NCI-H187 treated with DMSO at 0.1 percent for 48 hours (cell line): ENCODE results near the gene DDX11.
"Not testable (repeated sequence)": the region's sequence is repeated elsewhere in the genome, so short reads cannot be mapped to it uniquely, and the experiment has no call there.

Experiments used
- DNase-seq: peaks from one replicate; lab custom pipeline; 2025; lab: John Stamatoyannopoulos, UW

DDX11 gene

DNA sequence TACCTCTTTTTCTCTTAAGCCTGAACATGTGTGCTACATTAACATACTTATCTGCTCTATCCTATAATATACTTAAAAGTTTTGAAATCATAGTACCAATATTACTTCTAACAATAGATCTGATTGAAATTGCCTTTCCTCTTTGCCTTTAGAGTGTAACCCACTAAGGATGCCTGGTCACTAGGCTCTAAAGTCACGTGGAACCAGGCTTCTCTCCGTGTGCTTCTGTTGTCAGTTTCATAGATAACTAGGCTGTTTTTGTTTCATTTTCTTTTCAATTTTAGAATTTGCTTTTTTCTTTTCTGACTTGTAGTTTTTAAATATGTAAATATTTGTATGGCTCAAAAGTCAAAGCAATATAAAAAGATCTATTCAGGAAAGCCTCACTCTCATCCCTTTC lies 25.8 kb downstream of the DDX11 start:
- DNase-seq = not testable (repeated sequence)

DNA sequence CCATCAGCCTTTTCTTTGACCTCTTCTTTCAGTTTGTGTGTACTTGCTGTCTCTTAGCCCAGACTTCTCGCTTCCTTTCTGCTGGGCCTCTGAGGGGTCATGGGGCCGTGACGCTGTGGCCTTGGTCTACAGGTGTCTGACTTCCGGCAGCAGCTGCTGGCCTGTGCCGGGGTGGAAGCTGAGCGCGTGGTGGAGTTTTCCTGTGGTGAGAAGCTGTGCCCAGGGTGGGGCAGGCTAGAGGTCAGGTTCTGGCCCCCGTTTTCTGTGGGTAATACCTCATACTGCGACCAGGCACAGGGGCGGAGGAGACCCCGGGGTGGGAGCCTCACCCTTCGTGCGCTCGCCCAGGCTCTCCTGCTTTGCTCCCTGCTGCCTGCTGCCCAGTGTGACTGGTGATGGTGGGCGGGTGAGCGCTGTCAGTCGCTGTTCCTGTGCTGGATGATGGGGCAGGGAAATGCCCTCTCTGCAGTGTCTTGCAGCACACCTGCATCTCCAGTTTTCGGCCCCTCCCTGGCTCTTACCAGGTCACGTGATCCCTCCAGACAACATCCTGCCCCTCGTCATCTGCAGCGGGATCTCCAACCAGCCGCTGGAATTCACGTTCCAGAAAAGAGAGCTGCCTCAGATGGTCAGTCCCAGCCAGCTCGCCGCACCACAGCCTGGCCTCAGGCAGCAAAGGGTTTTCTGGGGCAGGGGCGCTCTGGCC lies 27.0 kb downstream of the DDX11 start:
- not testable (repeated sequence) for DNase-seq

DNA sequence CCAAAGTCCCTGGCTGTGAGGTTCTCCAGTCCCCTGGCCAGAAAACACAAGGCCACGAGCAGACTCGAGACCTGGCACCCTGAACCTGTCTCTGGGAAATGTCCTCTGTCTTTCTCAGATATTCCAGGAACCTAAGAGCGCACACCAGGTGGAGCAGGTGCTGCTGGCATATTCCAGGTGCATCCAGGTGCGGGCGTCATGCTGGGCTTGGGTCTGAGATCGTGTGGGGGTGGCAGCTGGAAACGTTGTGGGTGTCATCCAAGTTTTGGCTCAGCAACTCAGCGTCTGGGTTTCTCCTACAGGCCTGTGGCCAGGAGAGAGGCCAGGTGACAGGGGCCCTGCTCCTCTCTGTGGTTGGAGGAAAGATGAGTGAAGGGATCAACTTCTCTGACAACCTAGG lies 28.5 kb downstream of the DDX11 start:
- DNase-seq = not testable (repeated sequence)

DNA sequence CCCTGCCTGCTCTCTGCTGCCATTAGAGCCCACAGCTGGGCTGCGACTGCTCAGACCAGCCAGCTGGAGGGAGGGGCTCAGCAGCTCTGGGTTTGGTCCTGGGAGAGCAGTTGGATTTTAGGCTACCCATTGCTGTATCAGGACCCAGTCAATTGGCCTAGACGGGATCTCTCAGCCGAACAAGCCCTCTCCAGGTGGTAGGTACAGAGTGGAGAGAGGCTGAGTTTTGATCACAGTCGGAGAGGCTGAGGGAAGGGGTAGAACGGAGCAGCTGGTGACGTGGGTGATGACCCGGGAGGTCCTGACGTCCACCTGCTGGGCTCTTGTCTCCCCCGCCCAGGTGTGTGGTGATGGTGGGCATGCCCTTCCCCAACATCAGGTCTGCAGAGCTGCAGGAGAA lies 28.9 kb downstream of the DDX11 start:
- DNase-seq = not testable (repeated sequence)

DNA sequence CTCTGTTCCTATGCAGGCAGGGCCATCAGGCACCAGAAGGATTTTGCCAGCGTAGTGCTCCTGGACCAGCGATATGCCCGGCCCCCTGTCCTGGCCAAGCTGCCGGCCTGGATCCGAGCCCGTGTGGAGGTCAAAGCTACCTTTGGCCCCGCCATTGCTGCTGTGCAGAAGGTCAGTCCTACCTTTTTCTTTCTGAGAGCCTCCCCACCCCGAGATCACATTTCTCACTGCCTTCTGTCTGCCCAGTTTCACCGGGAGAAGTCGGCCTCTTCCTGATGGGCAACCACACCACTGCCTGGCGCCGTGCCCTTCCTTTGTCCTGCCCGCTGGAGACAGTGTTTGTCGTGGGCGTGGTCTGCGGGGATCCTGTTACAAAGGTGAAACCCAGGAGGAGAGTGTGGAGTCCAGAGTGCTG lies 29.9 kb downstream of the DDX11 start:
- not testable (repeated sequence) for DNase-seq

DNA sequence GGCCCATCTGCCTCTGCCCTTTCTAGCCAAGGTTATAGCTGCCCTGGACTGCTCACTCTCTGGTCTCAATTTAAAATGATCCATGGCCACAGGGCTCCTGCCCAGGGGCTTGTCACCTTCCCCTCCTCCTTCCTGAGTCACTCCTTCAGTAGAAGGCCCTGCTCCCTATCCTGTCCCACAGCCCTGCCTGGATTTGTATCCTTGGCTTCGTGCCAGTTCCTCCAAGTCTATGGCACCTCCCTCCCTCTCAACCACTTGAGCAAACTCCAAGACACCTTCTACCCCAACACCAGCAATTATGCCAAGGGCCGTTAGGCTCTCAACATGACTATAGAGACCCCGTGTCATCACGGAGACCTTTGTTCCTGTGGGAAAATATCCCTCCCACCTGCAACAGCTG lies 30.6 kb downstream of the DDX11 start:
- not testable (repeated sequence) for DNase-seq

DNA sequence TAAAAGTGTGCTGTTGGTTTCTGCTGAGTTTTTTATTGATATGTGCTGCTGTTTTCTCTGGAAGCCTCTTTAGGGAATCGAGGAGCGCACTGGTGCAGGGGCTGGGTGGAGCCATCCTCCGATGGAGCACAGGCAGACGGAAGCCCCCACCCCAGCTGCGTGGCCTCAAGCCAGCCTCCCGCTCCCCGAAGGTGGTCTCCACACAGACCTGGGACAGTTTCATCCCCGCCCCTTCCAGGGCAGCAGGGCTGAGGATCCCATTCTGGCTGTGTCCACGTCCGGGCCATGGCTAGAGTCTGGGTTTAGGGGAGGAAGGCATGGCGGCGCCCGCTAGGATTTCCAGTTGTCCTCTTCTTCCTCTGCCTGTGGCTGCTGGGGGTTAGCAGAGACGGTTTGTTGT lies 31.1 kb downstream of the DDX11 start:
- DNase-seq = not testable (repeated sequence)

DNA sequence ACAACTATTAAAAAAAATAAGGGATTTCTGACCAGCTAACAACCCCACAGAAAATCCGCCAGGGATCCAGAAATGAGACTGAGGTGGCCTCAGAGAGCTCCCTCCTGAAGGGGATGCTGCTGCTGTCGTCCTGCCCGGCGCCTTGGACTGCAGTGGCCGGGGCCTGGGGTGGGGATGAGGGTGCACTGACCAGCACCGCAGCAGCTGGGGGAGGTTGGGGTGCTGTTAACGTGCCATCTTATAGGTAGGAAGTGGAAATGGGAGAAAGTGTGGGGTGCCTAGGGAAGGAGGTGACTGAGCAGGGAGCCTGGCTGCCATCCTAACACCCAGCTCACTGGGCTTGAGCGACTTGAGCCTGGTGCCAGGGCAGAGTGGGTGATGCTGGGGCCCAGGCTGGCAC lies 32.0 kb downstream of the DDX11 start:
- DNase-seq = no peak

DNA sequence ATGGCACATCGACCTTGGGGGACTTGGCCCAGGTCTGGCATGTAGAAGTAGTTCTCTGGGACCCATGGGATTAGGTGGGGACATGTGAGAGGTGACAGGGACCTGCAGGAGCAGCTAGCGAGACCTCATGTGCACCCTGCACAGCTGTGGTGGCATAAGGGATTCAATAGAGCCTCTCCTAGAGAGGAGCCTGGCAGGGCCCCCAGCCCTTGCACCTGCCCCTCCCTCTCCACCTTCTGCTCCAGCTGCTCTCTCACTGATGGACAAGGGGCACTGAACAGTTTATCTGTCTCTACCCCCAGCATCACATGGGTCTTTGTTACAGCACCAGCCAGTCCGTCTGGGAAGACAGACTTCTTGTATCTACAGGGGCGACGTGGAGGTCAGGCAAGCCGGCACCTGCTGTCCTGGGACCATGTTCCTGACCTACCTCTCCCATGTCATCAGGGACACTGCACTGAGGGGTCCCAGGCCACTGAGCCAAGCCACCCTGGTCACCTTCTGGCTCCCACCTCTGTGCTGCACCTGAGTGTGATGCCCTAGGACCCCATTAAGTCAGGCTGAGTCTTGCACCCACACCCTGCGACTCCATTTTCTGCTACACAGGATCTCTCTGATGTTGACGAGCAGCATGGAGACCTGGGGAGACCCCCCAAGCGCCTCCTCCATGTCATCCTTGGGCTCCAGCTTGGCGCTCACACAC lies 32.6 kb downstream of the DDX11 start:
- DNase-seq = no peak

DNA sequence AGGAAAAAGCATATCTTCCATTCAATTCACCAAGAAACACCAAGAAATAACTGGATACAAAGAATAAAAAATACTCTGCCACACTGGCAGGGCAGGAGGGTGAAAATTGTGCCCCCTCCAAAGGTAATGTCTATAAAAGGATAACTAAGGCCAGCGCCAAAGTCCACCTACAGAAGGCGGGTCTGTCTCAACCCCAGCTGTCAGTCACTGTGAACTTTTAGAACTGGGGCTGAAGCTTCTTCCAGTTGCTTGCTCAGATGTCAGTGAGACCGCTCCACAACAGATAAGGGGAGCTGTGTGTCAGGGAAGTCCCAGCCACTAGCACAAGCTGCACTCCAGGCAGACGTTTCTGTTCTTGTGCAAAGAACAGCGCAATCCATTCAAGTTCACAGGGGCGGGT lies 36.1 kb downstream of the DDX11 start:
- DNase-seq = not testable (repeated sequence)

DNA sequence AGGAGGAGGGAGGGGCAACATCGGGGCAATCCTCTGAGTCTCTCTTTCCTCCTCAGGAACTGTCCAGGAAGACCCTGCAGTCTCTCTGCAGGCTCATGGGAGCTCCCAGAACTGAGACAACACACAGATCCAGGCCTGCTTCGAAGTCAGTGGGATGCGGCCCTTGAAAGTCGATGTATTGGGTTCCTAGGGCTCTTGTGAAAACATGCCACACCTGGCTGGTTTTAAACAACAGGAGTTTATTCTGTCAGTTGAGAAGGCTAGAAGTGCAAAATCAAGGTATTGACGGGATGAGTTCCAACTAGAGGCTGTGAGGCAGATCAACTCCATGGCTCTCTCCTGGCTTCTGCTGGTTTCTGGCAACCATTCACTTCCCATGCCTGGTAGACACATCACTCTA lies 36.6 kb downstream of the DDX11 start:
- DNase-seq = not testable (repeated sequence)

DNA sequence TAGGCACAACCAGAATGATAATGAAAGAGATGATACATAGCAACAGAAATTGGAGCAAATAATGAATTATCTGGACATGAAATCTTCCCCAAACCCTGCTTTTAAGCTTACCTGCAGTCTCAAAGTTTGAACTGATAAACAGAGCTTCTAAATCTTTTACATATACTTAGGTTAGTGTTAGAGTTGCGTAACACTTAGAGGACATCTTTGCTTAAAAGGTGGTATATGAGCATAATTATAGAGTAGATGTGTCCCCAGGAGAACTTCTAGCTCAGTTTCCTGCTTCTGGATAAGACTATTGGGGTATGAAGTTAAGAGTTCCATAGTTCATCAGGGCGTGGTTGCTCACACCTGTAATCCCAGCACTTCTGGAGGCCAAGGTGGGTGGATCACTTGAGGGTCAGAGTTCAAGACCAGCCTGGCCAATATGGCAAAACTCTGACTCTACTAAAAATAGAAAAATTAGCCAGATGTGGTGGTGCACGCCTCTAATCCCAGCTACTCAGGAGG lies 41.5 kb downstream of the DDX11 start:
- not testable (repeated sequence) for DNase-seq

DNA sequence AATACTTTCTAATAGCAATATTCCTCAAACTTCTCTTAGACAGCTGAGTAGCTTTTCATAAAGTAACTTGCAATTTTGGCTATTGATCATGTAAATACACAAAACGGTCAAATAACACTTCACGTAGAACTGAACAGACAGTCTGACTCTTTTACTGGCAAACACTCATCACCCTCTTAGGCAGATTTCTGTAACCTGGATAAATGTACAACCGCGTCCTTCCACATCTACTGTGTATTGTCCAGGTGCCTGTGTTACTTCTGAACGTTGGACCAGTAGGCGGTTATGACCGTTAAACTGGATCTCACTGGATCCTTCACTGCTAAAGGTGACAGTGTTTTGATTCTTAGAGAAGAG lies 43.2 kb downstream of the DDX11 start:
- DNase-seq = not testable (repeated sequence)

DNA sequence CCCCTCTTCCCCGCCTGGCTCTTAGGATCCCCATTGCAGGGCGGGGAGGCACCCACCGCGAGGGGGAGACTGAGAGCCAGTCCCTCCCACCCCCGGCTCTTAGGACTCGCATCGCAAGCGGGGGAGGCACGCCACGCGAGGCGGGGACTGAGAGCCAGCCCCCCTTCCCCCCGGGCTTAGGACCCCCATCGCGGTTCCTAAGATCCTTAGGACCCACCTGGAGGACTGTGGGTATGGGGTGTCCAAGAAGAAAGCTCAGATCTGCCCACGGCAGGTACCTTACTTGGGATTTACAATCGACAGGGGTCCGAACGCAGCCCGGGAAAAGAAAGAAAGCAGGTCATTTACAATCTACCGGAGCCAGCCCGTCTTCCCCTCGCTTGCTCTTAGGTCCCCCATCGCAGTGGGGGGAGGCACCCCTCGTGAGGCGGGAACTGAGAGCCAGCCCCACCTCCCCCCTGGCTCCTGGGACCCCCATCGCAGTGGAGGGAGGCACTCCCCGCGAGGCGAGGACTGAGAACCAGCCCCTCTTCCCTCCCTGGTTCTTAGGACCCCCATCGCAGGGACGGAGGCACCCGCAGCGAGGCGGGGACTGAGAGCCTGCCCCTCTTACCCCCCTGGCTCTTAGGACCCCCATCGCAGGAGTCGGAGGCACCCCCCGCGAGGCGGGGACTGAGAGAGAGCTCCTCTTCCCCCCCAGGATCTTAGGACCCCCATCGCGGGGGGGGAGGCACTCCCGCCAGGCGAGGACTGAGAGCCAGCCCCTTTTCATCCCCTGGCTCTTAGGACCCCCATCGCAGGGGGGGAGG lies 43.7 kb downstream of the DDX11 start:
- no peak for DNase-seq

DNA sequence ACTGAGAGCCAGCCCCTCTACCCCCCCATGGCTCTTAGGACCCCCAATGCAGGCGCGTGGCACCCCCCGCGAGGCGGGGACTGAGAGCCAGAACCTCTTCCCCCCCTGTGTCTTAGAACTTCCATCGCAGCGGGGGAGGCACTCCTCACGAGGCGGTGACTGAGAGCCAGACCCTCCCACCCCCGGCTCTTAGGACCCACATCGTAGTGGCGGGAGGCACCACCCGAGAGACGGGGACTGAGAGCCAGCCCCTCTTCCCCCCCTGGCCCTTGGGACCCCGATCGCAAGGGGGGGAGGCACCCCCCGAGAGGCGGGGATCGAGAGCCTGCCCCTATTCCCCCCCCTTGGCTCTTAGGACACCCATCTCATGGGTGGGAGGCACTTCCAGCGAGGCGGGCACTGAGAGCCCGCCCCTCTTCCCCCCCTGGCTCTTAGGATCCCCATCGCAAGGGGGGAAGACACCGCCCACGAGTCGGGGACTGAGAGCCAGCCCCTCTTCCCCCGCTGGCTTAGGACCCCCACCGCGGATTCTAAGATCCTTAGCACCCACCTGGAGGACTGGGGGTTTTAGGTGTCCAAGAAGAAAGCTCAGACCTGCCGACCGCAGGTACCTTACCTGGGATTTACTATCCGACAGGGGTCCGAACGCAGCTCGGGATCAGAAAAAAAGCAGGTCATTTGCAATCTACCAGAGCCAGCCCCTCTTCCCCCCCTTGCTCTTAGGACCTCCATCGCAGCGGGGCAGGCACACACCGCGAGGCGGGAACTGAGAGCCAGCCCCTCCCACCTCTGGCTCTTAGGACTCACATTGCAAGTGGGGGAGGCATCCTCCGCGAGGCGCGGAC lies 44.9 kb downstream of the DDX11 start:
- peak; percentile 32 for DNase-seq

DNA sequence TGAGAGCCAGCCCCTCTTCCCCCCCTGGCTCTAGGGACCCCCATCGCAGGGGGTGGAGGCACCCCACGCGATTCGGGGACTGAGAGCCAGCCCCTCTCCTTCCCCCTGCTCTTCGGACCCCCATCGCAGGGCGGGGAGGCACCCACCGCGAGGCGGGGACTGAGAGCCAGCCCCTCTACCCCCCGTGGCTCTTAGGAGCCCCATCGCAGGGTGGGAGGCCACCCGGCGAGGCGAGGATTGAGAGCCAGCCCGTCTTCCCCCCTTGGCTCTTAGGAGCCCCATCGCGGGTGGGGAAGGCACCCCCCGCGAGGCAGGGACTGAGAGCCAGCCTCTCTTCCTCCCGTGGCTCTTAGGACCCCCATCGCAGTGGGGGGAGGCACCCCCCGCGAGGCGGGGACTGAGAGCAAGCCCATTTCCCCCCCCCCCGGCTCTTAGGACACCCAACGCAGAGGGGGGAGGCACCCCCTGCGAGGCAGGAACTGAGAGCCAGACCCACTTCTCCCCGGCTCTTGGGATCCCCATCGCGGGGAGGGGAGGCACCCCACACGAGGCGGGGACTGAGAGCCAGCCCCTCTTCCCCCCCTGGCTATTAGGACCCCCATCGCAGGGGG lies 45.6 kb downstream of the DDX11 start:
- DNase-seq = no peak

DNA sequence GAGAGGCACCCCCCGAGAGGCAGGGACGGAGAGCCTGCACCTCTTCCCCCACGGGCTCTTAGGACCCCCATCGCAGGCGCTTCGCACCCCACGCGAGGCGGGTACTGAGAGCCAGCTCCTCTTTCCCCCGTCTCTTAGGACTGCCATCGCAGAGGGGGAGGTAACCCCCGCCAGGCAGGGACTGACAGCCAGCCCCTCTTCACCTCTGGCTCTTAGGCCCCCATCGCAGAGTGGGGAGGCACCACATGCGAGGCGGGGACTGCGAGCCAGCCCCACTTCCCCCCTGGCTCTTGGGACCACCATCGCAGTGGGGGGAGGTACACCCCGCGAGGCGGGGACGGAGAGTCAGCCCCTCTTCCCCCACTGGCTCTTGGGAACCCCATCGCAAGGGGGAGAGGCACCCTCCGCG lies 46.1 kb downstream of the DDX11 start:
- DNase-seq = no peak

DNA sequence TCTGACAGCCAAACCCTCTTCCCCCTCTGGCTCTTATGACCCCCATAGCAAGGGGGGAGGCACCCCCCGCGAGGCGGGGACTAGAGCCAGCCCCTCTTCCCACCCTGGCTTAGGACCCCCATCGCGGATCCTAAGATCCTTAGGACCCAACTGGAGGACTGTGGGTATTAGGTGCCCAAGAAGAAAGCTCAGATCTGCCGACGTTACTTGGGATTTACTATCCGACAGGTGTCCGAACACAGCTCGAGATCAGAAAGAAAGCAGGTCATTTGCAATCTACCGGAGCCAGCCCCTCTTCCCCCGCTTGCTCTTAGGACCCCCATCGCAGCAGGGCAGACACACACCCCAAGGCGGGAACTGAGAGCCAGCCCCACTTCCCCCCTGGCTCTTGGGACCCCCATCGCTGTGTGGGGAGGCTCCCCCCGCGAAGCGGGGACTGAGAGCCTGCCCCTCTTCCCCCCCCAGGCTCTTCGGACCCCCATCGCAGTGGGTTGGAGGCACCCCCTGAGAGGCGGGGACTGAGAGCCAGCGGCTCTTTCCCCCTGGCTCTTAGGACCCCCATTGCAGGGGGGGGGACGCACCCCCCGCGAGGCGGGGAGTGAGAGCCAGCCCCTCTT lies 46.8 kb downstream of the DDX11 start:
- no peak for DNase-seq

DNA sequence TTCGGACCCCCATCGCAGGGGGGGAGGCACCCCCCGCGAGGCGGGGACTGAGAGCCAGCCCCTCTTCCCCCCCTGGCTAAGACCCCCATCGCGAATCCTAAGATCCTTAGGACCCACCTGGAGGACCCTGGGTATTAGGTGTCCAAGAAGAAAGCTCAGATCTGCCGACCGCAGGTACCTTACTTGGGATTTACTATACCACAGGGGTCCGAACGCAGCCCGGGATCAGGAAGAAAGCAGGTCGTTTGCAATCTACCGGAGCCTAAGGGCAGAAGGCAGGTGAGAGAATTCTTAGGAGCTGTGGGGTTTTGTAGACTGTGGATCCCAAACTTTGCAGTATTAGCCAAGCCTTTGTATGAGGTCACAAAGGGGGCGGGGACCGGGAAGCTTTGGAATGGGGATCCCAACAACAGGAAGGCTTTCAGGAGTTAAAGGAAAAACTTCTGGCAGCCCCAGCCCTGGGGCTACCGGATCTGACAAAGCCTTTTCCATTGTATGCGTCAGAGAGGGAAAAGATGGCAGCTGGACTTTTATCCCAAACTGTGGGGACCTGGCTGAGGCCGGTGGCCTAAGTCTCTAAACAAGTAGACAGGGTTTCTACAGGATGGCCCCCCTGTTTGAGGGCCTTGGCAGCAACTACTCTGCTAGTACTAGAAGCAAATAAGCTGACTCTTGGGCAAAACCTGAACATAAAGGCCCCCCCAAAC lies 47.5 kb downstream of the DDX11 start:
- not testable (repeated sequence) for DNase-seq

DNA sequence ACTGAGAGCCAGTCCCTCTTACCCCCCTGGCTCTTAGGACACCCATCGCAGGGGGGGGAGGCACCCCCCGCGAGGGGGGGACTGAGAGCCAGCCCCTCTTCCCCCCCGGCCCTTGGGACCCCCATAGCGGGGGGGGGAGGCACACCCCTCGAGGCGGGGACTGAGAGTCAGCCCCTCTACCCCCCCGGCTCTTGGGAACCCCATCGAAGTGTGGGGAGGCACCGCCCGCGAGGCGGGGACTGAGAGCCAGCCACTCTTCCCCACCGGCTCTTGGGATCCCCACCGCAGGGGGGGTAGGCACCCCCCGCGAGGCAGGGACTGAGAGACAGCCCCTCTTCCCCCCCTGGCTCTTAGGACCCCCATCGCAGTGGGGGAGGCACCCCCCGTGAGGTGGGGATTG lies 48.8 kb downstream of the DDX11 start:
- DNase-seq = no peak
